HG03469 (cell line): ENCODE results near the gene ITGB1BP2.
"Not testable (repeated sequence)": the region's sequence is repeated elsewhere in the genome, so short reads cannot be mapped to it uniquely, and the experiment has no call there.

Experiments used
- ATAC-seq: cut with Tn5 transposase; IDR thresholded peaks from one replicate; pipeline ENCODE4 v1.9.1; 2021; ENCODE audit warnings: mild to moderate bottlenecking, moderate library complexity, moderate number of reproducible peaks; ENCODE audit not compliant: unreplicated experiment

Gene ITGB1BP2

DNA sequence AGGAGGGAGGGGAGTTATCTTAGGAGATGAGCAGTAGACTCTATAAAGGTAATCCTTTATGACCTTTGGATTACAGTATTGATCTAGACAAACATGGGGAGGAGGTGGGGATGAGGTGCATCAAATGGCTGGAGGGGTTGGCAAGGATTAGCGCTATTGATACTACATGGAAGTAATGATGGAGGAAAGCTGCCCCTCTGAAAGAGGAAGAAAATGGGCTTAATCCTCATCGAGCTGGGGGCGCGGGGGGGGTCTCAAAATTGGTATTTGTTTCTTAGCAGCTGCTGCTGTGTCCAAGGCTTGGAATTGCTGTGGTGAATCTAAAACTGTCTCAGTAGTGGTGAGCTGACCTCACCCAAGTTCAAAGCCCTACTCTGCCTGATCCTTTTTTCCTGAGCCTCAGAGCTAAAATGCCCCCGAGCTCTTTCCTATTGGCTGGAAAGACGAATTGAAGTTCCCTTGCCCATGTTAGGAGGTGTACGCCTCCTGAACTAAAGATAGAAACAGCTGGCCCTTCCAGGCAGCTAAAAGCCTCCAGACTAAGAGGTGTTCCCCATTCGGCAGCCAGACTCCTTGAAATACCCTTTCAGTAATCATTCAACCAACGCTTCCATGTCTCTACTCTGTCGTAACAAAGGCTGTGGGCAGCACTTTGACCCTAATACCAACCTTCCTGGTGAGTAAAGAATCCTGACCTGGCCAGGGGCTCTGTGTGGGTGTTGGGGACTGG is at the start of gene ITGB1BP2:
Gene ITGB1BP2, plus strand, starts transcription at position 556 of the 730 bp plus-strand sequence. Its CDS starts 57 bp downstream, at position 613.
- ATAC-seq: no peak

DNA sequence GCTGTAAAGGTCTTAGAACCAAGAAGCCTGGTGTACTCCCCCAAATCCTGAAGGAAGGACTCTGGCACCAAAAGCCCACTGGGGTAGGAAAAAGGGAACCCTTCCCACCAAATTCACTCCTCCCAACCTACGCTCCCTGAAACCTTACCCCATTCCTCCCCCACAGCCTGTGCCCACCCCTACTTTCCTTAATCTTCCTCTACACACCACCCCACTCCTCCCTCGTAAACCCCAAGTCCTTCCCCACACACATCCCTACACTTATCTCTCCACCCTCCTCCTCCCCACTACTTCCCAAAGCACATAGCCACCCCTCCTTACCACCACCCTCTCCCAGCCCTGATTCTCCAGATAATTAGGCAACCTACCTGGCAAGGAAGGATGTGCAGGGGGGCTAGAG is 49.3 kb upstream of the ITGB1BP2 start:
- no peak for ATAC-seq

DNA sequence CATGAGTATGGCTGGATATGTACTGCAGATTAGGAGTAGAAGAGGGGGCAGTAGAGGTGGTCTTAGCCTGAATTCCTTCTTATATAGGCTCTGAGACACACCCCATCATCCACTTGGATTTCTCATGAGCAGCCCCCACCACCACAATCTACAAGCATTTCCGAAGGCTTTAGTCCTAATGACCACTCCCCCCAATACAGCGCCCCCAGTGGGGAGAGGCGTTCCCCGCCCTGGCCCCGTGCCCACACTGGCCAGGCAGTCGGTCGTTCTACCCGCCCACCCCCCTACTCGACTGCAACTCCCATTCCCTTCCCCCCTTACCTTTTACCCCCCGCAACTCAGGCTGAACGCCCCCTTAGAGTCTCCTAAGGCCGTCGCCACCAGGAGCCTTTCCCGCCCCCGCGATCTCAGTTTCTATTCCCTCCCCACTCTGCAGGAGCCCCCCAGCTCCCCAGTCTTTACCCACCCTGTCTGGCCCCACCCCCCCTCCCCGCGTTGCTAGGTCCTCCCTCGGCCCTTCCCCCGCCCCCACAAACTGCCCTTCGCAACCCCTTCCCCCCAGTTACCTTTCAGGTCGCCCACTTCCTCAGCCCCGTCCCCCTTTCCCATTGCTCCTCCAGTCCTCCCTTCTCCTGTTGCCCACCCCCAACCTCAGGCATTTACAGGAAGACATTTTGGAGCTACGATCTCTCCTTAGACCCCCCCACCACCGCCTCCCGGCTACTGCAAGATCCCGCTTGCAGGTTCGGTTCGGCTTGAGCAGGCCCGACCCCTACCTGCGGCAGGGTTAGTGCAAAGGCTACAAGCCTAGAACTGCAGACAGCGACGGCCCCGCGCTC is 48.1 kb upstream of the ITGB1BP2 start:
- no peak for ATAC-seq

DNA sequence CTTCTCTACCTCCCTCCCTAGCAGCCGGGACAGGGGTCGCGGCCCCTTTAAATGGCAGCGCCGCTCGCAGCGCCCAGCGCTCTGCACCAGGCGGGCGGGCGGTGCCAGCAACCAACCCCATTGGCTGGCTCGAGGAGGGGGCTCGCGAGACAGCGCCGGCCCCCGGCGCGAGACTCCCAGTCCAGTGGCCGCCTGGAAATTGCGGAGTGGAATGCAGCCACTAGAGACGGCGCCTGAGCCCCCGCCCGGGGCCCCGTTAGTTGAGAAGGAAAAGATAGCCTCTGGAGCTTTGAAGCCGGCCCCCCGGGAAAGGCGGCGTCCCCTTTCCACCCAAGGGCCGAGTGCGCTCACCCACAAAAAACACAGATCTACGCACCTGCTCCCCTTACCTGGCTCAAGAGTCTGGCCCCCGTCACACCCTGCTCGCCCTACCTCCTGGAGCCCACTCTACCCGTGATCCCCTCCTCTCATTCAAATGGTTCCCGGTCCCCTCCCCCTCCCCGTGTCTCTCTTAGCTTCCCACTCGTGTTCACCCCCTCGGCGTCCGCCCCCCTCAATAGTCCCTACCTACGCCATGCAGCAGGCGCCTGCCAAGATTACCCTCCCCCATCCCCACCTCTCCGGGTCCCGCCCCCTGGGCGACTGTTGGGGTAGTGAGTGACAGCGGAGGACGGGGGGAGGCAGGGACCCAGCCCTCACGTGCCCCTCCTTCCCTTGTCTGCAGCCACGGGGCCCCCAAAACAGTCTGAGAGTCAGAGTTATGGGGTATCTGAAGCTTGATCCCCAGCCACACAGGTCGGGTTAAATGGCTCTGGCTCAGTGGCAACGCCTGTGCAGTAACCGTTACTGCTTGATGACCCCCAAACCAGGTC is 47.2 kb upstream of the ITGB1BP2 start, which contains the start of gene ZMYM3:
Gene ZMYM3, minus strand, starts transcription at position 49 of the 872 bp plus-strand sequence. CDS start 885 bp downstream, outside the sequence.
- ATAC-seq: peak; percentile 77

DNA sequence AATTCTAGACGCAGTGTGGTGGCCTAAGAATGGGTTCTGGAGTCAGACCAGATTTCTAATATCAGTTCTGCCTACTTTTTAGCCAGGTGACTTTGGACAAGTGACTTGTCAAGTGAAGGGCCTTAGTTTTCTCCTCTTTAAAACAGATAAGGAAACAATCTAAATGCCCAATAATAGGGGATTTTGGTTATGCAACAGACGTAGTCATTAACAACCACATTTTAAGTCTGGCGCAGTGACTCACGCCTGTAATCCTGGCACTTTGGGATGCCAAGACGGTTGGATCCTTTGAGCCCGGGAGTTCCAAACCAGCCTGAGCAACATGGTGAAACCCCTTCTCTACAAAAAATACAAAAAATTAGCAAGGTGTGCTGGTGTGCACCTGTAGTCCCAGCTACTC is 45.5 kb upstream of the ITGB1BP2 start:
- ATAC-seq: no peak

DNA sequence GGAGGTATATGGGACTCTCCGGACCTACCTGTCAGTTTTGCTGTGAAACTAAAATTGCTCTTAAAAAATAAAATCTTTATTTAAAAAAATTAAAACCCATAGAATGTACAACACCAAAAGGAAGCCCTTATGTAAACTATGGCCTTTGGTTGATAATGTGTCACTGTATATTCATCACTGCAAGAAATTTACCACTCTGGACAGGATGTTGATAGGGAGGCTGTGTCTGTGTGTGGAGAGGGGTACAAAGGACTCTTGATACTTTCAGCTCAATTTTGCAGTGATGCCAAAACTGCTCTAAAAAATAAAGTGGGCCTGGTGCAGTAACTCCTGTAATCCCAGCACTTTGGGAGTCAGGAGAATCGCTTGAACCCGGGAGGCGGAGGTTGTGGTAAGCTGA is 44.7 kb upstream of the ITGB1BP2 start:
- ATAC-seq: no peak

DNA sequence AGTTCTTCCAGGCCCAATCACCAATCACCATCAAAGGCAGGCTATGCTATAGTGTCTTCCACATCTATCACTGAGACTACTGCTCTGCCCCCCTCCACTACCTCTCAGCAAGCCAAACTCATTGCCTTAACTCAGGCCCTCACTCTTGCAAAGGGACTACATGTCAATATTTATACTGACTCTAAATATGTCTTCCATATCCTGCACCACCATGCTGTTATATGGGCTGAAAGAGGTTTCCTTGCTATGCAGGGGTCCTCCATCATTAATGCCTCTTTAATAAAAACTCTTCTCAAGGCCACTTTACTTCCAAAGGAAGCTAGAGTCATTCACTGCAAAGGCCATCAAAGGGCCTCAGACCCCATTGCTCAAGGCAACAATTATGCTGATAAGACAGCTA is 32.9 kb upstream of the ITGB1BP2 start:
- ATAC-seq: not testable (repeated sequence)

DNA sequence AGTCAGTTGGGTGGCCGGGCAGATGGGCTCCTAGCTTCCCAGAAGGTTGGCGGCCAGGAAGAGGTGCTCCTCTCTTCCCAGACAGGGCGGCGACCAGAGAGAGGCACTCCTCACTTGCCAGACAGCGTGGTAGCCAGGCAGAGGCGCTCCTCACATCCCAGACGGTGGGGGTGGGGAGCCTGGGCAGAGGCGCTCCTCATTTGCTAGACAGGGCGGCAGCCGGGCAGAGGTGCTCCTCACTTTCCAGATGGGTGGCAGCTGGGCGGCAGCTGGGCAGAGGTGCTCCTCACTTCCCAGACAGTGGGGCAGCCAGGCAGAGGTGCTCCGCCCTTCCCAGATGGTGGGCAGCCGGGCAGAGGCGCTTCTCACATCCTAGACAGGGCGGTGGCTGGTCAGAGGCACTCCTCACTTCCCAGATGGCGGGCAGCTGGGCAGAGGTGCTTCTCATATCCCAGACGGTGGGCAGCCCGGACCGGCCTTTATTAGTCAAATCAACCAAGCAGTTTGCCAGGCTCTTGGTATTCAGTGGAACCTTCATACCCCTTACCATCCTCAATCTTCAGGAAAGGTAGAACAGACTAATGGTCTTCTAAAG is 31.7 kb upstream of the ITGB1BP2 start:
- no peak for ATAC-seq

DNA sequence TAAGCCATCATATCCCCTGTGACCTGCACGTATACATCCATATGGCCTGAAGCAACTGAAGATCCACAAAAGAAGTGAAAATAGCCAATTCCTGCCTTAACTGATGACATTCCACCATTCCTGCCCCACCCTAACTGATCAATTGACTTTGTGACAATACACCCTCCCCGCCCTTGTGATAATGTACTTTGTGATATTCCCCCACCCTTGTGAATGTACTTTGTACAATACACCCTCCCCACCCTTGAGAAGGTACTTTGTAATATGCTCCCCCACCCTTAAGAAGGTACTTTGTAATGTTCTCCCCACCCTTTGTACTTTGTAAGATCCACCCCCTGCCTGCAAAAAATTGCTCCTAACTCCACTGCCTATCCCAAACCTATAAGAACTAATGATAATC is 29.2 kb upstream of the ITGB1BP2 start:
- ATAC-seq: not testable (repeated sequence)

DNA sequence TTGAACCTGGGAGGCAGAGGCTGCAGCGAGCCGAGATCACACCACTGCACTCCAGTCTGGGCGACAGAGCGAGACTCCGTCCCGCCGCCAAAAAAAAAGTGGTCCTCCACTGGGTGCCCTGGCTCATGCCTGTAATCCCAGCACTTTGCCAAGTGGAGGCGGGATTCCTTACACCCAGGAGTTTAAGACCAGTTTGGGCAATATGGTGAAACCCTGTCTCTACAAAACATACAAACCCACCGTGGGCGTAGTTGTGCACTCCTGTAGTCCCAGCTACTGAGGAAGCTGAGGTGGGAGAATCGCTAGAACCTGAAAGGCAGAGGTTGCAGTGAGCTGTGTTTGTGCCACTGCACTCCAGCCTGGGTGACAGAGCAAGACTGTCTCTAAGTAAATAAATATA is 20.2 kb upstream of the ITGB1BP2 start:
- not testable (repeated sequence) for ATAC-seq

DNA sequence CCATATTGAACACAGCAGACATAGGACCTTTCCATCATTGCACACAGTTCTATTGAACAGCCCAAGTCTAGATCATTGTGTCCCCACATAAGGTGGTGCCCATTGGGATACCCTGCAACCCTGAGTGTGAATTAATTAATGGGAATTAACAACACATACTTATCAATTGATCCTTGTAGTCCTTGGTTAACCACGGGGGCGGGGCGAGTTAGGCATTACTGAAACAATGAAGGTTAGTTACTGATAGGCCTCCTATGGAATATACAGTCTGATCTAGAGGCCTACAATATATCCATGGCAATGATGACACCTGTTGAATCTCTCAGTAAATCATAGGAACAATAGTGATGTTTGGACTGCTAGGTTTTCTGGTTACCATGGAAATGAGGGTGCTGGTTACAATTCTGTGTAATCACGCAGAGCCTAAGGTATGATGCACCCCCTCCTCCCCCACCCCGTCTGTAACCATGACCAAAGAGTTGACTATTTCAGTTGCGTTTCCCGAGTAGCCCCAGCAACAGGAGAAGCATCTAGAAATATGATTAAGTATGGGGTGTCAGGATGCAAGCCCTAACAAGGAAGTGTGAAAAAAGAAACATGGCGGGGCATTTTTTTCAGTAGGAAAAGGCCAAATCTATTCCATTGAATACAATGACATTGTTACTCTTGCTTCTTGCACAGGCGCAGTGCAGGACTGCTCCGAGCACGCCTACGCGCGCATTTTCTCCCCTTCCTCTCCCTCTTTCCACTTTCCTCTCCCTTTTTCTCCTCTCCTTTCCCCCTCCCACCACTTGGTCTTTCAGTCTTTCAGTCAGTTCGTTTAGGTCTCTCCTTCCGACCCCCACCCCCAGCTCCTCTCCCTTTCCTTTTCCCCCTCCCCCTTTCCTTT is 18.8 kb upstream of the ITGB1BP2 start:
- peak; percentile 5 for ATAC-seq

DNA sequence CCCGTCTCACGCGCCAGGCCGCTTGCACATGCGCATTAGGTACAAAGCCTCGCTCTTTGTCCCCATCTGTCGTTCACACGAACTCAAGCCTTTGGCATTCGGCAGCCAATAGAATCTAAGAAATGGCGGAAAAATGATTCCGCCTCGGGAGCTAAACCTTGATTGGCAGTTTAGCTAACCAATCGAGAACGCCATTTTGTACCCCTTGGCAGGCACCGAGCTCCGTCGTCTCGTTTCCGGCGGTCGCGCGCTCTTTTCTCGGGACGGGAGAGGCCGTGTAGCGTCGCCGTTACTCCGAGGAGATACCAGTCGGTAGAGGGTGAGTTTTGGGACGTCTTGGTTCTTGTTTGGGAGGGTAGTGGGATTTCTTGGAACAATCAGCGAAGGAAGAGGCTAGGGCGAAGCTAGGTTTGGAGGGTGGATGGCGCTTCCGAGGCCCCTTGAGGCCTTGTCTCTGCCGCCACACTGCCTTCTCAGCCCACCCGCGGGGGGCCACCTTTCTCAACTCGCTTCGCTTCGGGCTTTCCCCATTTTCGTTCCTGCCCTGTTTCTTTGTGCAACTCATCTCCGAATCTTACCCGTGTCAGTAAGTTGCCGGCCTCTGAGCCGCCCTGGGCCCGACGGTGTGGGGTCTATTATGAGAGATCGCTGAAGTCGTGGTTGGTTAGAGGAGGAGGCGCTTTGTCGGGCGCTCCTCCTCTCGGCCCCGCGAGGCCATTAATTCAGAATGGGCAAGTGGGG is 18.0 kb upstream of the ITGB1BP2 start, which contains the start of gene NONO:
Gene NONO, plus strand, starts transcription at position 233 of the 741 bp plus-strand sequence. CDS start 7,003 bp downstream, outside the sequence.
- peak; percentile 93 for ATAC-seq

DNA sequence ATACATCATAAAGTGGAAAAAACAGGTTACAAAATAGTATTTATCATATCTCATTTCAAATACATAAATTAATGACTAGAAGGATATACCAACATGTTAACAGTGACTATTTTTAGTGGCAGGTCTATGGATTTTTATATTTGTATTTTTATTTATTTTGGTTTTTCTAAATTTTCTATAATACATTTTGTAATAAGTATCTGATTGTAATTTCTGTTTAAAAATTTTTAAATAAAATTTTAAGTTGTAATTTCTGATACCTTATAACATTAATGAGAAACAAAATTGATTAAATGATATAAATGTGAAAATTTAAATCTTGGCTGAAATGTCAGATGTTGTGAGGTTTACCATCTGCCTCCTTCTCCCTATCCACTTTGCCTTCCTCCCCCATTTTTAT is 15.6 kb upstream of the ITGB1BP2 start:
- ATAC-seq: no peak

DNA sequence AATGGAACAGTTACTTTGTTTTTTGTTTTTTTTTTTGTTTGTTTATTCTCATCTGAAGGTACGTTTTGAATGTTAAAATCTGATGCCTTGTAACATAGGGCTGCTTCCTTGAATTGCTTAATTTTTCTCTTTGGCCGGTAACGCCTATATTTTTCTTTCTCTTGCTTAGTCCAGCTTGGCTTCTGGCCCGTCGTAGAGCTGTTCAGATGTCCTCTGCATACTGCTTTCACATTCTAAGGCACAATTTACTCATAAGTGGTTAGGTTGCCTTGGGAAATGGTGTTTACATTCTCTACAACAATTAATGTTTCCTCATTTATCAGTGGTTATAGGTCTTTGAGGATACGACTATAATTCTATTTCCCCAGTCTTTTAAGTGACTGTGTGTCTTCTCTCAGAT is 10.2 kb upstream of the ITGB1BP2 start:
- ATAC-seq: no peak

DNA sequence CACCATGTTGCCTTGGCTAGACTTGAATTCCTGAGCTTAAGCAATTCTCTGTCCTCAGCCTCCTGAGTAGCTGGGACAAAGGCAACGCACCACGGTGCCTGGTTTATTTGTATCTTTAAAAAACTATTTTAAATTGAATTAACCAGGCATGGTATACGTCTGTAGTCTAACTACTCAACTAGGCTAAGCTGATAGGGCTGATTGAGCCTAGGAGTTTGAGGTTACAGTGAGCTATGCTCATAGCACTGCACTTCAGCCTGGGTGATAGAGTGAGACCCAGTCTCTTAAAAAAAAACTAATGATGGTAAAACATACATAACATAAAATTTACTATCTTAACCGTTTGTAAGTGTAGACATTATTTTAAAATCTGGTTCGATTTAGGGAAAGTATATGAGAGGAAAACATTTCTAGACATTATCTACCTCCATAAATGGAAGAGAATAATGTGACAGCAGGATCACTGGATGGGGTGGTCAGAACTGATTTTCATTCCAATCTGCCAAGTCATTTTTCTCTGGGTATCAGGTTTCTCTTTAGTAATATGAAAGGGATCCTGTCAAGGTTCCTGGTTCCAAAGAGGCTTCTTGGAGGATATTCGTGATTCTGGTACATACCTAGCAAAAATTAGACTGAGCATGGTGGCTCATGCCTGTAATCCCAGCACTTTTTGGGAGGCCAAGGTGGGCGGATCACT is 8.7 kb upstream of the ITGB1BP2 start:
- ATAC-seq: no peak

DNA sequence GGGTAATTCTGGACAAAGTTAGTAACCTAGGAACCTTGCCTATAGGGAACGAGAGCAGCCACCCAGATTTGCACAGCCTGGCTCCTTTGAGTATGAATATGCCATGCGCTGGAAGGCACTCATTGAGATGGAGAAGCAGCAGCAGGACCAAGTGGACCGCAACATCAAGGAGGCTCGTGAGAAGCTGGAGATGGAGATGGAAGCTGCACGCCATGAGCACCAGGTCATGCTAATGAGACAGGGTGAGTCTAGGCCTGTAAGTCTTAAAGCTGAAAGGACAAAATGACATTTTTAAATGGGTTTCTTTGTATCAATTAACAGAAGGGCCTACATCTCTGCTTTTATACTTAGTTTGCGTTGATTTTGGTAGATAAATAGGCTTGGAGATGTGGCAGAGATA is 4.7 kb upstream of the ITGB1BP2 start:
- ATAC-seq: no peak

DNA sequence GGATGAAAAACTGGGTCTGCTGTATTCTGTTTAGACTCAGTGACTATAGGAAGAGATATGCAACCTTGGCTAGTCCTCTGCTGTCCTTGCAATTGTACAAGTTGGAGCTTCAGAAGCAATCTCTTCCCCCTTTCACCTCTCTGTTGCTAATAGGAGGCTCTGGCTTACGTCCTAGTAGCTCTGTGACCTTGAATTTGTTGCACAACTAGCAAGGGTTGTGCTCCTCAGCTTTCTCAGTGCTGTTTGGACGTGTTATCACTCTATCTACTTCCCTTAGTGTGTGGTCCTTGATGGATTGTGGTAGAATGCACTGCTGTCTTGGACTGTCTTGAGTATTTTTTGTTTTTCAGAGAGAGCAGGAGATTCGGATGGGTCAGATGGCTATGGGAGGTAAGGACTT is 3.4 kb upstream of the ITGB1BP2 start:
- no peak for ATAC-seq

DNA sequence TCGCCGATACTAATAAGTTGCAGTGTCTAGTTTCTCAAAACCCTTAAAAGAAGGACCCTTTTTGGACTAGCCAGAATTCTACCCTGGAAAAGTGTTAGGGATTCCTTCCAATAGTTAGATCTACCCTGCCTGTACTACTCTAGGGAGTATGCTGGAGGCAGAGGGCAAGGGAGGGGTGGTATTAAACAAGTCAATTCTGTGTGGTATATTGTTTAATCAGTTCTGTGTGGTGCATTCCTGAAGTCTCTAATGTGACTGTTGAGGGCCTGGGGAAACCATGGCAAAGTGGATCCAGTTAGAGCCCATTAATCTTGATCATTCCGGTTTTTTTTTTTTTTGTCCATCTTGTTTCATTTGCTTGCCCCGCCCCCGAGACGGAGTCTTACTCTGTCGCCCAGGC is 1.5 kb upstream of the ITGB1BP2 start:
- ATAC-seq: not testable (repeated sequence)
